HL-60 (cell line): ENCODE results near the gene UTY.

Experiments used
- CTCF ChIP-seq: IDR thresholded peaks from one replicate; pipeline ENCODE4 v1.5.1; 2011; ENCODE audit warnings: low read length, control low read depth, inconsistent platforms; ENCODE audit not compliant: insufficient read depth
- GABPA ChIP-seq: IDR thresholded peaks from 2 replicates; pipeline ENCODE4 v1.6.1; 2012; ENCODE audit warnings: low read depth
- POLR2AphosphoS5 ChIP-seq: IDR thresholded peaks from 2 replicates; pipeline ENCODE4 v1.6.1; 2012; ENCODE audit warnings: low read depth
- REST ChIP-seq: IDR thresholded peaks from 2 replicates; pipeline ENCODE4 v1.6.1; 2012; ENCODE audit warnings: low read depth; ENCODE audit not compliant: insufficient replicate concordance
- SPI1 ChIP-seq: IDR thresholded peaks from 2 replicates; pipeline ENCODE4 v1.6.1; 2012; ENCODE audit warnings: low read depth, mild to moderate bottlenecking, borderline replicate concordance

- no peak for TF ChIP-seq CTCF
- TF ChIP-seq POLR2AphosphoS5: no peak
- TF ChIP-seq GABPA: no peak
- TF ChIP-seq REST: no peak
- no peak for TF ChIP-seq SPI1
These were observed 149.2 kb downstream of the UTY start for GRCh38 chrY:13330651-13331050.
